Measurements from ENCODE around the gene CTF1. TPM values are rescaled to one million over a fixed set of nuclear protein-coding genes. Genes with fewer than 3 reads are reported as not detected.
A peak's percentile ranks its signal among the peaks of the same experiment; 100 is the strongest.

The CTF1 gene
- total RNA-seq, 1 donor from 2014 or later = 0.26 TPM

DNA sequence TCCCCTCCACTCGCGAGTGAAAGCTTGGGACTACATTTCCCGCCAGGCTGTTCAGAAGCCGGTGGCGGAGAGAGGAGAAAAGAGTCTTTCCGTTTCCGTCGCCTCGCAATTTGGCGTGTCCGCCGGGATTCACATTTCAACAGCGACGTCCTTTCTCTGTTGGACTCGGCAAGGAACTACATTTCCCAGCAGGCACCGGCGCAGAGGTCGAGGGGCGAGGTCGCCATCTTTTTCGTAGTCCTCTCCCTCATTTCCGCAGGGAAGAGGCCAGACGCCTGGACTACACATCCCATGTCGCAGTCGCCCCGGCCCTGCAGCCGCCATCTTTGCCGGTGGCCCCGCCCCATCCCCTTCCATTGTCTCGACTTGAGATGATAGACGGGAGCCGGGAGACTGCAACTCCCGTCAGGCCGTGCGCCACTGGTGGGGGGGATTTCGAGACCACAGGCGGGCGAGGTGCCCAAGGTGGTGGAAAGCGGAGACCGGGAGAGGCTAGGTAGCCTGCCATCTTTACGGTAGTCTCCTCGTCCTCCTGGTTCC lies 26.1 kb downstream of the CTF1 start:
- peak overlapping the region; percentile 57 for H3K4me3 ChIP-seq (ENCODE audit: low read depth, low read length)
- peak; percentile 97 for DNase-seq (ENCODE audit: low read depth)
- H3K27me3 ChIP-seq (ENCODE audit: control insufficient read depth, insufficient read depth, low read length) = no peaks in the 10 kb centered on the region
- peaks cover 7% of the 10 kb centered on the region for H3K36me3 ChIP-seq (ENCODE audit: control insufficient read depth, insufficient read depth, low read length)
- peak; percentile 94 for FAIRE-seq
- TF ChIP-seq, protein P1, sequence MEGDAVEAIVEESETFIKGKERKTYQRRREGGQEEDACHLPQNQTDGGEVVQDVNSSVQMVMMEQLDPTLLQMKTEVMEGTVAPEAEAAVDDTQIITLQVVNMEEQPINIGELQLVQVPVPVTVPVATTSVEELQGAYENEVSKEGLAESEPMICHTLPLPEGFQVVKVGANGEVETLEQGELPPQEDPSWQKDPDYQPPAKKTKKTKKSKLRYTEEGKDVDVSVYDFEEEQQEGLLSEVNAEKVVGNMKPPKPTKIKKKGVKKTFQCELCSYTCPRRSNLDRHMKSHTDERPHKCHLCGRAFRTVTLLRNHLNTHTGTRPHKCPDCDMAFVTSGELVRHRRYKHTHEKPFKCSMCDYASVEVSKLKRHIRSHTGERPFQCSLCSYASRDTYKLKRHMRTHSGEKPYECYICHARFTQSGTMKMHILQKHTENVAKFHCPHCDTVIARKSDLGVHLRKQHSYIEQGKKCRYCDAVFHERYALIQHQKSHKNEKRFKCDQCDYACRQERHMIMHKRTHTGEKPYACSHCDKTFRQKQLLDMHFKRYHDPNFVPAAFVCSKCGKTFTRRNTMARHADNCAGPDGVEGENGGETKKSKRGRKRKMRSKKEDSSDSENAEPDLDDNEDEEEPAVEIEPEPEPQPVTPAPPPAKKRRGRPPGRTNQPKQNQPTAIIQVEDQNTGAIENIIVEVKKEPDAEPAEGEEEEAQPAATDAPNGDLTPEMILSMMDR (IDR thresholded peaks at IDR 0.05; ENCODE audit: insufficient read depth, low read length, severe bottlenecking) = no peak

- peak; percentile 98 for DNase-seq (ENCODE audit: low read depth)
- FAIRE-seq = peak; percentile 83
- peaks cover 8% of the 10 kb centered on the region for H3K36me3 ChIP-seq (ENCODE audit: control insufficient read depth, insufficient read depth, low read length)
- H3K4me3 ChIP-seq (ENCODE audit: low read depth, low read length) = peak overlapping the region; percentile 55
- TF ChIP-seq, protein P1 (IDR thresholded peaks at IDR 0.05; ENCODE audit: insufficient read depth, low read length, severe bottlenecking) = no peak
- H3K27me3 ChIP-seq (ENCODE audit: control insufficient read depth, insufficient read depth, low read length) = no peaks in the 10 kb centered on the region
Measured at GRCh38 chr16:30922960-30923535, 26.6 kb downstream of the CTF1 start.

DNA sequence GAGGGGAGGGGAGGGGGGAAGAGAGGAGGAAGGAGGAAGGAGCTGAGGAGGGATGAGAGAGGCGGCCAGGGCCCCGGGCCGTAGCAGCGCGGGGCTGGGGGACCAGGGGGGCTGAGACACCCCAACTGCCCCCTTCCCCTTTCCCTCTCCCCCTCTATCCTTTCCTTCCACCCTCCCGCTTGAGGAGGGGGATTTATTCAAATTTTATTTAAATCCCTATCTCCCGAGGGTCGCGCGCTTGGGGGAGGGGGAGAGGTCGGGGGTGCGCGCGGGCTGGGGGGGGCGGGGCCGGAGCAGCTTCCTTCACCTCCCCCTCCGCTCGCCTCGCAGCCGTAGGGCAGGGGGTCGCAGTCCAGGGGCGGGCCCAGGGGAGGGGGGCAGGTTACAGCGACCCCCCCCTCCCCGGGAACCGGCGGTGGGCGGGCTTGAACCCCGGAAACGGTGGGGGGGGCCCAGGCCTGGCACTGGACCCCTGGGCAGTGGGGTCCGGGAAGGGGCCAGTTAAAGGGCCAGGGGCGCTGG lies 27.2 kb downstream of the CTF1 start, which contains the start of gene FBXL19:
Gene FBXL19, plus strand, starts transcription at position 19 of the 522 bp plus-strand sequence. CDS start 2,183 bp downstream, outside the sequence.
- peaks cover 8% of the 10 kb centered on the region for H3K36me3 ChIP-seq (ENCODE audit: control insufficient read depth, insufficient read depth, low read length)
- no peak for FAIRE-seq
- DNase-seq (ENCODE audit: low read depth) = no peak
- TF ChIP-seq, protein P1 (IDR thresholded peaks at IDR 0.05; ENCODE audit: insufficient read depth, low read length, severe bottlenecking) = no peak
- H3K27me3 ChIP-seq (ENCODE audit: control insufficient read depth, insufficient read depth, low read length) = no peaks in the 10 kb centered on the region
- H3K4me3 ChIP-seq (ENCODE audit: low read depth, low read length) = peak within 1 kb of the TSS; percentile 57

DNA sequence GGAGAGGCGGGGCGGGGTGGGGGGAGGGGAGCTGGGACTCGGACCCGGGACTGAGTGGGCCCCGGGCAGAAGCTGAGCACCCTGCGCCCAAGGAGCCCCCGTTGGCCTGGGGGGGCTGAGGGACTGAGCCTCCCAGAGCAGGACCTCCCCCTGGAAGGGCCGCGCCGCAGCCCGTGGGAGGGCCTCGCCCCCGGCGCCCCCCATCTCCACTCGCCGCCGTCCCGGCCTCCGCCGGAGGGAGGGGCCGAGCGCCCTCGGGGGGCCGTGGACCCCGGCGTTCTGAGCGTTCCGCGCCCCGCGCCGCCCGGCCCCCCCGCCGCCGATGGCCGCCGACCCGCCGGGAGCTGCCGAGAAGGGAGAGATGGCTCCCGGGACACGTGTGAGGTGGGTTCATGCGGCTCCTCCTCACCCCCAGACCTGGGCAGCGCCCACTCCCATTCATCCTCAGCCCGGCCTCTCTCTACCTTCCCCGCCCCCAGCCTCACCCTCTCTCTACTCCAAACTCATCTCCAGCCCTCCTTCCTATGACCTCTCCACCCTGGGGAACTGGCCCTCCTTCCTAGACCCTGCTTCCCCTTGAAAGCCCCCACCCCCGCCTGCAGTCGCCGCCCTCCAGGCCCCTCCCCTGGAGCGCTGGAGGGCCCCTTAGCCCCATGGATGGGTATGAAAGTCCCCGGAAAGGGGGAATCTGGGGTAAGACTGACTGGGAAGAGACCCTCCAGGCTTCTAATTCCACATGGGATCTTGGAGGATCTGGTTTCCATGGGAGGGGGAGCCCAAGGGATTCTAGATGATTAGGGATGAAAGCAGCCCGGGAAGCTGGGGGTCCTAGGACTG lies 27.9 kb downstream of the CTF1 start:
- Histone ChIP-seq H3K36me3 (ENCODE audit: control insufficient read depth, insufficient read depth, low read length) (peaks cover 8% of the 10 kb centered on the region), H3K4me3 (ENCODE audit: low read depth, low read length) (peak overlapping the region; percentile 55), H3K27me3 (ENCODE audit: control insufficient read depth, insufficient read depth, low read length) (no peaks in the 10 kb centered on the region)
- TF ChIP-seq, protein P1 (IDR thresholded peaks at IDR 0.05; ENCODE audit: insufficient read depth, low read length, severe bottlenecking) = no peak
- FAIRE-seq (no peak), DNase-seq (ENCODE audit: low read depth) (no peak)

DNA sequence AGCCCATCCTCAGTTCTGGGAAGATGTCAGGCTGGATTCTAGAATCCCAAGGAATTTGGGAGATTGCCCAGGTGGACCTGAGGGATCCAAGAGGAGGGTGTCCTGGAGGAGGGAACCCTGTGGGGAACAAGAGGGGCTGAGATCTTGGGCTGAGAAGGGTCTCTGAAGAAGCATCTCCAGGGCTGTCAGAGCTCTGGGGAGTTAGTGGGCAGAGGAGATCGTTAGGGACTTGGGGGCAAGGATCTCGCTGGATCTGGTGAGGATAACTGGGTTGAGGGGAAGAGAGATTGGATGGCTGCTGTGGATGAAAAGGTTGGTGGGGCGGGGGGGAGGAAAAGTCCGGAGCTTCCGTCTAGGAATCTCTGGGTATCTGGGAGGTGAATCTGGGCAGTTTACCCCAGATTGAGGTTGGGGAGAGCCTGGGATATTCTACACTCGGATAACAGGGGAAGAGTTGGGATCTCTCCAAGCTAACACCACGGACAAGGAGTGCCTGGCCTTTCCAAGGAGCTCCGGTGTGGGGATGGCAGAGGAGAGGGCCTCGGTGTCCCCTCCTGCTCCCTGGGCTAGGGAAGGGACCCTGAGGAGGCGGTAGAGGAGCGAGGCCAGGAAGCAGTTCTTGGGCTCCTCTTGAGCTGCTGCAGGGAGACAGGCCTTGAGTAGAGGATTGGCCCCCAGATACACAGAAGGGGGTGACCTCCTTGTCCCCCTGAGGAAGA lies 28.7 kb downstream of the CTF1 start:
- no peak for DNase-seq (ENCODE audit: low read depth)
- Histone ChIP-seq H3K36me3 (ENCODE audit: control insufficient read depth, insufficient read depth, low read length) (peaks cover 11% of the 10 kb centered on the region), H3K4me3 (ENCODE audit: low read depth, low read length) (peak overlapping the region; percentile 55), H3K27me3 (ENCODE audit: control insufficient read depth, insufficient read depth, low read length) (no peaks in the 10 kb centered on the region)
- TF ChIP-seq, protein P1 (IDR thresholded peaks at IDR 0.05; ENCODE audit: insufficient read depth, low read length, severe bottlenecking) = no peak
- no peak for FAIRE-seq

All from bronchial epithelial cell (primary cell).